HG02798 (cell line): ENCODE results near the gene DOCK3.
"Not testable (repeated sequence)": the region's sequence is repeated elsewhere in the genome, so short reads cannot be mapped to it uniquely, and the experiment has no call there.

Experiments used
- ATAC-seq: cut with Tn5 transposase; IDR thresholded peaks from one replicate; pipeline ENCODE4 v1.9.1; 2021; ENCODE audit warnings: mild to moderate bottlenecking; ENCODE audit not compliant: unreplicated experiment, poor library complexity

Gene DOCK3

DNA sequence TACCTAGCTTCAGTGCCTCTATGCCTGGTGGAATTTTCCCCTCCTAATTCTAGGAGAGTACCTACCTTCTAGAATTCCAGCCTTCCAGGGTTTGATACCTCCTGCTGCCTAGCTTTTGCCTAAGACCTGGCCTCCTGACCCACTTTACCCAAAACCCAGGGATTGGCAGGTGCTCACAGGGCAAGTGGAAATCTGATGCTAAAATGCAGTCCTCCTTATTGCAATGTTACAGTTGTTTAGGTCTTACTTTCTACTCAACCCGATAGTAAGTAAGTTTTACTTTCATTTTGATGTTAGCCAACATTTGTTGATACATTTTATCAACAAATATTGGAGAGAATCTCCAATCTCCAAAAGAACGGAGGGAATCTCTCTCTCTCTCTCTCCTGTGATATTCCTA is 275.9 kb downstream of the DOCK3 start:
- ATAC-seq: peak; percentile 40

DNA sequence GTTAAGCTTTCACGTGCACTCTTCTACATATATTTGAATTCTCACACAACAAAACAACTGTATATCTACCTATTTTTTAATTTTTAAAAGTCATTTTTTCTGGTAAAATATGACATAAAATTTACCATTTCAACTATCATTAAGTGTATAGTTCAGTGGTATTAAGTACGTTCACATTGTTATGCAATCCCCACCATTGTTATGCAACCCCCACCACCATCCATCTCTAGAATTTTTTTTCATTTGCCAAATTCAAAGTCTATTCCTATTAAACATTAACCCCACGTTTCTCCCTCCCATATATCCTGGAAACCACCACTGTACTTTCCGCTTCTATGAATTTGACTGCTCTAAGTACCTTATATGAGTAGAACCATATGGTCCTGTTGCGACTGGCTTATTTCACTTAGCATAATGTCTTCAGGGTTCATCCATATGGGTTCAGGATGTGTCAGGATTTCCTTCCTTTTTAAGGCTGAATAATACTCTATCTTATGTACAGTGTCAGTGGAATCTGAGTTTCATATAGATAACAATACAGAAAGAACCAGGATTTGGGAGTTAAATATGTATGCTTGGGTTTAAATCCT is 279.2 kb downstream of the DOCK3 start:
- no peak for ATAC-seq

DNA sequence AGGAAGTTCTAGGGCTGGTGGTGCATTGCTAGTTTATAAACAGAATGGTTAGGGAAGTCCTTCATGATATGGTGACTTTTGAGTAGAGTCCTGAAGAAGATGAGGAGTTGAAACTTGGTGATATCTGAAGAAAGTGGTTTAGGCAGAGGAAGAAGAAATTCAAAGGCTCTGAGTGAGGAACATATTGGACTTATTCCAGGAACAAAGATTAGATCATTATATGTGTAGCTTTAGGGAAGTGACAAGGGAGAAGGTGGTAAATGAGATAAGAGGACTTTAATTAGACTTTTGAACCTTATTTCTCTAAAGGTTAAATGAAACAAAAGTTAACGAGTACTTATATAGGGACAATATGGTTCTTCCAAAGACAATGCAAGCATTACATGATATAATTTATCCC is 286.7 kb downstream of the DOCK3 start:
- no peak for ATAC-seq

DNA sequence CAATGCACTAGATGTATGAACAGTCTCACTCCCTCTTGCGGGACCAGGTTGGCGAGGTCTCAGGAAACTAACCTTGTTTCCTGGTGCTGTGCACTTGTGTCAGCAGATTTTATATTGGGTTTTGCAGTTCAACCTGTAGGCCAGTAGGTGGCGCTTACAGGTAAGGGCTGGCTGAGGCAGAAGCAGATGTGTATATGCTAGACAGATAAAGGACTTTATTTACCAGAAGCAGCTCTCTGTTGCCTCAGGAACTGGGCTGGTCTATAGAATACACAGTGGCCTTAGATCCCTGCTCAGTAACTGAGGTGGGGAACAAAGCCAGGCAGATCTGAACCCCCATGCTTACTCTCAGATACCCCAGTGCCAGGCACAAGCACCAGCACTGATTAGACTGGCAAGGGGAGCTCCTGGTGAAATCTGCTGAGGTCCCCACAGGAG is 296.8 kb downstream of the DOCK3 start:
- ATAC-seq: peak; percentile 83

DNA sequence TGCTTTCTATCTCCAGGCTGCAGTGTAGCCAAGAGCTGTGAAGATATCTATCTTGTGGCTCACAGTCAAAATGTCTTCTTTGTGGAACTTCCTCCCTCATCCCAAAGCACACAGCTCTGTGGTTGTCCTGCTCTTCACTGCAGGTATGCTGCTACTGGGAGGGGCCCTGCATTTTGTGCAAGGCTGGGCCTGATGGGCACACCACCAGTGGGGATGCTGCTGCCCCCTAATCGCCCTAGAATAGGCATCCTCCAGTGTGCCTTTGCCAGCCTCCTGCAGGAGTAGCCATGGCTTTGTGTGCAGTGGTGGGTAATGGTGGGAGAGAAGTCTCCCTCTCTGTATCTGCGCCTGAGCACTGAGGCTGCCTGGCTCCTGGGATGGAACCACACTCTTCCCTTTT is 297.3 kb downstream of the DOCK3 start:
- no peak for ATAC-seq

DNA sequence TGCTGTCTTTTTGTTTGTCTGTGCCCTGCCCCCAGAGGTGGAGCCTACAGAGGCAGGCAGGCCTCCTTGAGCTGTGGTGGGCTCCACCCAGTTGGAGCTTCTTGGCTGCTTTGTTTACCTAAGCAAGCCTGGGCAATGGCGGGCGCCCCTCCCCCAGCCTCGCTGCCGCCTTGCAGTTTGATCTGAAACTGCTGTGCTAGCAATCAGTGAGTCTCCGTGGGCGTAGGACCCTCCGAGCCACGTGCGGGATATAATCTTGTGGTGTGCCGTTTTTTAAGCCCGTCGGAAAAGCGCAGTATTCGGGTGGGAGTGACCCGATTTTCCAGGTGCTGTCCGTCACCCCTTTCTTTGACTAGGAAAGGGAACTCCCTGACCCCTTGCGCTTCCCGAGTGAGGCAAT is 303.9 kb downstream of the DOCK3 start:
- ATAC-seq: not testable (repeated sequence)

DNA sequence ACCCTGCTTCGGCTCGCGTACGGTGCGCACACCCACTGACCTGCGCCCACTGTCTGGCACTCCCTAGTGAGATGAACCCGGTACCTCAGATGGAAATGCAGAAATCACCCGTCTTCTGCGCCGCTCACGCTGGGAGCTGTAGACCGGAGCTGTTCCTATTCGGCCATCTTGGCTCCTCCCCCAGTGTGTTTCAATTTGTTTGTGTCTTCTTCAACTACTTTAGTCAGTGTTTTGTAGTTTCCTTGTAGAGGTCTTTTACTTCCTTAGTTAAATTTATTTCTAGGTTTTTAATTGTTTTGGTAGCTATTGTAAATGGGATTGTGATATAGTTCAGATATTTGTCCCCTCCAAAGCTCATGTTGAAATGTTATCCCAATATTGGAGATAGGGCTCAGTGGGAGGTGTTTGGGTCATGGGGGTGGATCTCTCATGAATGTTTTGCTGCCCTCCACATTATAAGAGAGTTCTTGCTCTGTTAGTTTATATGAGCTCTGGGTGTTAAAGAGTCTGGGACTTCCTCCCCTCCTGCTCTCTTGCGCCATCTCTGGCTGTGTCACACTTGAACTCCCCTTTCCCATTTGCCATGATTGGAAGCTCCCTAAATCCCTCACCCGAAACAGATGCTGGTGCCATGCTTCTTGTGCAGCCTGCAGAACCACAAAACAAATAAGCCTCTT is 304.4 kb downstream of the DOCK3 start:
- ATAC-seq: no peak

DNA sequence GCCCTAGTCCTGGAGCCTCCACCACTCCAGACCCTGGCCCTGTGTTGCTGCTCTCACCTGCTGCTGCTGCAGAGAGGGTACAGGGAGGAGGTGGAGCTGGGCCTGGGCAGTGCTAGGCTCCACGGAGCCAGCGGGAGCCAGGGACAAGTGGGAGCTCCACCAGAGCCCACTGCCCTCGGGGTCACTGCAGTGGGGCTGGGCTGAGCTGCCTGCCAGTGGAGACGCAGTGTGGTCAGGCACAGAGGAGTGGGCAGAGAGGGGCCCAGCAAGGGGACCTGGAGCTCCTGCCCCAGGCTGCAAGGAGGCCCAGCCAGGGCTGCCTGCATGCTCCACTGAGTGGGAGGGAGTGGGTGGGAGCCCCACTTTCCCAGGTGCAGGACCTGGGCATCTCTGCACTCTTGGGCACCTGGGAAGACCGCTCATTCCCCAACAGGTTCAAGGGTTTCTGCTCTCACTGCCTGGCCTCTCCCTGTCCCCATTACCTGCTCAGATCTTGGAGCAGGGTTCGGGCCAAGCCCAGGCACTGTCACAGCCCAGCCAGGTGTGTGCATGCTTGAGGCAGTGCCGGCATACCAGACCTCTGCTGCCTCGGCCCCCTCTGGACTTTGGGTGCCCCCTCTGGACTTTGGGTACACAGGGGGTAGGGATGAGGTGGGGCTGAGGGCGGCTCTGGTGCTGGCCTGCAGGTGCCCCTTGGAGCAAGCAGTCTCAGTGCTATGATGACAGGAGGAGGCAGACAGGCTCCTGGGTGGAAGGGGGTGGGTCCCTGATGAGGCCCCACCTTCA is 308.0 kb downstream of the DOCK3 start:
- ATAC-seq: no peak

DNA sequence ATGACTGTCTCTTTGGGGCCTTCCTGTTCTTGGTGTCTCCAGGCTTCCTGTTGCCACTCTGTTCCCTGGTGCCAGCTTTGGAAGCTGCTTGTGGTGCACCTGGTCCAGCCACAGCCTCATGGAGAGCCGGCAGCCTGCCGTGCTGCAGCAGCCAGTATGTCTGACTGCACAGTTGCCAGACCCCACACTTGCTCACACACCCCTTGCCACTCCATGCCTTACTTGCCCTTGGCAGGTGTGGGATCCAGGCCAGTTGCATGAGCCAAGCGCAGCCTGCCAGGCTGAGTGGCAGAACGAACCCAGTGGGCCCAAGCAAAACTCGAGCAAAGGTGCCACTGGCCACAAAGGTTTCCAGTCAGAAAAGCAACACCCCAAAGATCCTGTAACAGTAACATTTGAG is 309.2 kb downstream of the DOCK3 start:
- no peak for ATAC-seq

DNA sequence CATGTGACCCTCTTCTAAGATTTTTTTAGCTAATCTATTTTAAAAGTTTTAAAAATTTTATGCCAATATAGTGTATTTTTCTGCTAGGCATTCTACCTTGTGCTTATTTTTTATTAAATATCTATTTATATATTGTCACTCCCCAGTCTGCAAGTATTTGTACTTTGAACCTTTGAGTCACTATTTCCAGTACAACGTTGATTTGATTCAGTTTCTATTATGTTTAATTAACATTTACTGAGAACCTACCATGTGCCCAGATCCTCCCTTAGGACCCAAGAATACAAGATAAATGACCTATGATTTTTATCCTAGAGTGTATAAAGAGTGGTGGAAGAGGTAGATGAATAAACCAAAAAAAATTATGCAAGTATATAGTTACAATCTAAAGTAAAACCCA is 311.2 kb downstream of the DOCK3 start:
- ATAC-seq: no peak

DNA sequence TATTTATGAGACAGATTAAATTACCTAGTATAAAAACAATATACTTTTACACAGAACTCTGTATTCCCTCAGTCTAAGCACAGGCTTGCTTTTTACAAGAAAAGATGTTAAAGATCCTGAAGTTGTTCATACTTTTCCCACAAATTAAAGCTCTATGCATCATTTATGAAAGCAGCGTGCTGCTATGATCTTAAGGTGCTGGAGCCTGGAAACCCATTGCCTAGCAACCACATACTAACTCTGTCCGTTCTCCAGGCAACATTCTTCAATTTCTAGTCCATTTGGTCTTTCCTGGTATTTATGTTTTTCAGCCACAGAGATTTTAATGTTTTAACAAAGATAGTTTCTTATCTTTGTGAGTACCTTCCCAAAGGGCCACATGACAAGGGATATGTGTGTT is 312.0 kb downstream of the DOCK3 start:
- ATAC-seq: no peak

DNA sequence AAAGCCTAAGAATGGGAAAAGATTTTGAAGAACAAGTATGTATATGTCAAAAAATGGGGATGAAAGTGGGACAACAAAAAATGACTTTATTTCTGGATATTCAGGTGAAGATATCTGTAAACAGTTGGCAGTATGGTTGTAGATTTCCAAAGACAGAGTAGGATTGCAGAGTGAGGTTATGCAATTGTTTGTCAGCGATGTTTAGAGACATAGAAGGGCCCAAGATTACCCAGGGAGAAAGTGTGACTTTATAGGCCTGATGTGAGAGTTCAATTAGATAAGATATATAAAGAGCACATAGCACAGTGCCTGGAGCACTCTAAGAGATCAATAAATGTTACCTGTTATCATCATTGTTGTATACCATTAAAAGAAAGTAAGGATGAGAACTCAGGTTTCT is 319.8 kb downstream of the DOCK3 start:
- ATAC-seq: no peak

DNA sequence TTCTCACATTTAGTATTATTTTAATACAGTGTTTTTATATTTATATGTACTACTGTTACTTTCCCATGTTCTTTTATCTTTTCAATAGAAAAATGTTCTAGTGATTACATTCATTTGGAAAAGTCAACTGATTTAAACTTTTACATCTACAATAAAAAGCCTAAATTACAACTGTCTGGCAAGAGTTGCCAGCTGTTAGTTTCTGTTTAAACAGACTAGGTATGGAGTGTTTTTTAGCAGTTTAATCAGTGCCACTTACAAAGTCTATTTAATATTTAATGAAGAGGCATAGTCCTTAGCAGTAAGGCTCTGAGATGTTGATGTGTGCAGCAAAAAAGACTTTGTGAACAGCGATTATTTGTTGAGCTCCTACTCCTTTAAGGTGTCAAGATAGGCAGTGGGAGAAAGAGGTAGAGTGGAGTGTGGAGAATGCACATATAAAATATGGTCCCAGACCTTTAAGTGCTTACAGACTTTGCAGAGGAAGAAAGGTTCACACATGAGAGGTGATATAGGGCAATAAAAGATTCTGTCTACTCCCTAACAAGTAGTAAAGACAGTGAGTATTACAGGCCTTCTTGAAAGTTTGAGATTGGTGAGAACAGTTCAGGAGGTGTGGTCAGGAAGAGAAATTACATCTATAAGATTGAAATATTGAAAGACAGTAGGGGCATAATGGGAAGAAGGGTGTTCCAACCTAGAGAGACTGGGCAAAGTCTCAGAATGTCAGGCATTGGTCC is 320.5 kb downstream of the DOCK3 start:
- ATAC-seq: no peak

DNA sequence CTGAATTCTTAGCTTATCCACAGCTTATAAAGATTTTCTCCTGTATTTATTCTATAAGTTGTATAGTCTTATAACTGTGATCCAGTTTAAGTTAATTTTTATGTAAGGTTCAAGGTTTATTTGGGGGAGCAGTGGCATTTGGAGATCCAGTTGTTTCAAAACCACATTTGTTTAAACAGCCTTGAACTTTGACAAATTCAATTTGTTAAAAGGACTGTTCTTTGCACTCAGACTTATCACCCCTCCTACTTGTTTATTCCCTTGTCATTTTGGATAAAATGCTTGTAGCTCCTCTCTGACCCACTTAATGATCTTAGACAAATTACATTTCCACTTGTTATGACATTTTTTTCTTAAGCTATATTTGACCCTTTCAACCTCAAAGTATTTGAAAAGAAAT is 327.8 kb downstream of the DOCK3 start:
- ATAC-seq: no peak

DNA sequence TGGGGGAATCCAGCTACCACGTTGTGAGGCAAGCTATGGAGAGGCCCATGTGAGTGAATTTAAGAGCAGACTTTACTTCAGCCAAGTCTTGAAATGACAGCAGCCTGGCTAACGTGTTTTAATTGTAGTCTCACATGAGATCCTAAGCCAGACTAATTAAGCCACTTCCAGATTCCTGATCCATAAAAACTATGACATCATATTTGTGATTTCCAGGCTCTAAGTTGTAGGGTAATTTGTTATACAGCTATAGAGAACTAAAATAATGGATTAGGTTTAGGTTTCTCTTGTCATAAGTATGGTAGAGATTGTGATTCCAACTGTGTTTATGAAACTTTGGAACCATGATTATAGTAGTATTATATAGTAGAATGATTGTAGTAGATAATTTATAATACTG is 329.5 kb downstream of the DOCK3 start:
- ATAC-seq: no peak

DNA sequence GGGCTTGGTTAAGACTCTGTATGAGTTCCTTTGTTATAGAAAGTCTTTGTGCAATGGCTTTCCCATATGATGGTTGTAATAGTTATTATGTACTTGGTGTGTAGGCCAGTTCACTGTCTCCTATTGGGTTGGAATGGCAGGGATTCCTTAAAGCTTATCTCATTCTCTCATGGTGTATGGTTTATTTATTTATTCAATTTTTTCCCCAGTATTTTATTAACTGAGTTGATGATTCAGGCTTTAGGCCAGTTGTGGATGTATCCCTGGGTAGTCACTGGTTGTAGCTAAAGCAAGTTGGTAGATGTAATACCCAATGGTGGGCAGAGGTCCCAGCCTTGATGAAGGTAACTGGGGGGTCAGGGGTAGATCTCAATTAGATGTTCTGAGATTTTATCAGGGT is 349.4 kb downstream of the DOCK3 start:
- no peak for ATAC-seq

DNA sequence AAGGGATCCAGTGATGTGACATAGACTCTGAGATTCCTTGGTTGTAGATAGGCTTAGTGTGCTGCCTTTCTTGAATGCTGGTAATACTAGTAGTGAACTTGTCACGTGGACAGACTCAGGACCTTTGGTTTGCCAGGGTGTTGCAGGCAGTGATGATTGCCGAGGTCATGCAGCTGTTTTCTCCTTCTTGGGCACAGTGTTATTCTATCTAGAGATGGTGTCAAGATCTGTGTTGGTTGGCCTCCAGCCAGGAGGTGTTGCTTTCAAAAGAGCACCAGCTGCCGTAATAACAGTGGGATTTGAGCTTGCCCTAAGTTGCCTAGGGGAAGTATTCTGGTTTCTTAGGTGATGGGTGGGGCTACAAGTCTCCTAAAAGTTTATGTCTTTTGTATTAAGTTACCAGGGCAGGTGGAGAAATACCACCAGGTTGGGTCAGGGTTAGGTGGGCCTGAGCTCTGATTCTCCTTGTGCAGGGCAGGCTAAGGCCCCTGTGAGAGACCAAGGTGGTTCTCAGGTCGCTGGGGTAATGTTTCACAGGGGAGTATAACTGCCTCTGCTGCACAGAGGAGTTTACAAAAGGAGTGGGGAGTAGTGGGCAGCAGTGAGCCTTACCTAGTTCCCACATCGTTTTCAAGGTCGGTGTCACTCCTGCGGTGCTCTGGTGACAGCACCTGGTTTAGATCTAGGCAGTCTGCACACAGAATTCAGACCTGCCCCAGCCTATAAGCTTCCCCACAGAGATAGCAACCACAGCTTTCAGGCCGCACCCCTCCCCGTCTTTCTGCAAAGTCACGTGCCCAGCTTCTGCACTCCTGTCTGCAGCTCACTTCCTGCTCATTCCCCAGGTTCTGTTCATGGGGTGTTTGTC is 350.3 kb downstream of the DOCK3 start:
- ATAC-seq: peak; percentile 53

DNA sequence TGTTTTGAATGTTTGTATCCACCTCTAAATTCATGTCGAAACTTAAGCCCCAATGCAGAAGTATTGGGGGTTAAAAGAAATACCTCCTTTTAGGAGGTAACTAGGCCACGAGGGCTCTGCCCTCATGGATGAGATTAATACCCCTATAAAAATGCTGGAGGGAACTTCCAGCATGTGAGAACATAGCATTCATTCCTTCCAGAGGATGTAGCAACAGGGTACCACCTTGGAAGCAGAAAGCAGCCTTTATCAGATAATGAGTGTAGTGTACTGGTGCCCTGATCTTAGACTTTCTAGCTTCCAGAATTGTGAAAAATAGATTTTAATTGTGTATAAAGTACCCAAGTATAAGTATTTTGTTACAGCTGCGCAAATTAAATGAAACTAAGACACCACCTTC is 356.9 kb downstream of the DOCK3 start:
- ATAC-seq: no peak

DNA sequence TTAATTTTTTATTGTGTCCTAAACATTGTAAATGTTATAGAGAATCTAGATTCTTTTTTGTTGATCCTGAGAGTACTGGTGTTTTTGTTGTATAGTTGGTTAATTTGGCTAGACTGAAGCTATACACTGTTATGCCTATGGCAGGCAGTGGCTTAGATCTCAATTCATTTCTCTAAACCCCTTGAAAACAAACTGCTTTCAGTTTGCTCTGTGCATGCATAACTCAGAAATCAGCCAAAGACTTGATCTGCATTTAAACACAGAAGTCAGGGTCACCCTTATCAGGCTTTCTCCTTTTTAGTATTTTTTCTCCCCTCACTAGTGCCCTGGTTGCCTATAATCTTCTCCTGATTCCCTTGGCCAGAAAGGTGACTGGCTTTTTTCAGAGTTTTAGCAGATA is 360.9 kb downstream of the DOCK3 start:
- no peak for ATAC-seq

DNA sequence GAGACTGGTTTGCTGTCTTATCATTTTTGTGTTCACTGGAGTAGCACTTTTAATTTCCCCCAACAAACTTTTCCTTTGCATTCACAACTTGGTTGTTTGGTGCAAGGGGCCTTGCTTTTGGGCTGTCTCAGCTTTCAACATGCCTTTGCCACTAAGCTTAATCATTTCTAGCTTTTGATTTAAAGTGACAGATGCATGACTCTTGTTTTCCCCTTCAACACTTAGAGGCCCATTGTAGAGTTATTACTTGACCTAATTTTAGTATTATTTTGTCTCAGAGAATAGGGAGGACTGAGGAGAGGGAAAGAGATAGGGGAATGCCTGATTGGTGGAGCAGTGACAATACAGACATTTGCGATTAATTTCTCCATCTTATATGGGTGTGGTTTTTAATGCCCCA is 370.3 kb downstream of the DOCK3 start:
- no peak for ATAC-seq
